Testis (tissue), 3 donors: ENCODE measurements around the gene DCN. TPM values are rescaled to one million over a fixed set of nuclear protein-coding genes. Genes with fewer than 3 reads are reported as not detected.

Experiments
- DNase-seq: peaks from one replicate; pipeline ENCODE4 v3.0.0-alpha.2; 2019
- H3K27ac ChIP-seq, 2 donors: fragments of 200-600 bp; sonication (generic); one replicate each; pipeline ENCODE4 v1.5.1; 2019
- H3K27me3 ChIP-seq: fragments of 200-600 bp; sonication (generic); one replicate; pipeline ENCODE4 v1.5.1; 2019
- H3K36me3 ChIP-seq: fragments of 200-600 bp; sonication (generic); one replicate; pipeline ENCODE4 v1.5.1; 2017; ENCODE audit warnings: low read depth; ENCODE audit errors: missing control alignments
- H3K4me1 ChIP-seq: fragments of 200-600 bp; sonication (generic); one replicate; pipeline ENCODE4 v1.5.1; 2019
- H3K4me3 ChIP-seq, 2 donors: fragments of 200-600 bp; sonication (generic); one replicate each; pipeline ENCODE4 v1.5.1; 2017 to 2019
- H3K9me3 ChIP-seq: fragments of 200-600 bp; sonication (generic); one replicate; pipeline ENCODE4 v1.5.1; 2017
- POLR2A ChIP-seq: fragments of 450-650 bp; IDR thresholded peaks from one replicate; pipeline ENCODE4 v1.6.1; 2017; ENCODE audit warnings: antibody characterized with exemption, mild to moderate bottlenecking, moderate library complexity
- WGBS, 2 donors: methylation state at CpG; one replicate each; pipeline ENCODE4 v1.1.5; 2018; 5-methylcytosine and 5-hydroxymethylcytosine counted together
- intact Hi-C: fragments of 100-400 bp; cut with DNase I; formaldehyde crosslinking; loops from one replicate; pipeline ENCODE4 v1.15.1; 2023; ENCODE audit warnings: low total_unique reads
- polyA plus RNA-seq: library from polyadenylated mRNA; stranded (reverse); fragments of 350-450 nt; fragmentation: Illumina TruSeq; extraction: RNeasy Lipid Tissue Mini Kit (QIAGEN cat#74804); gene quantifications from one replicate; pipeline ENCODE4 v1.2.3, GENCODE V29; 2014; ENCODE audit warnings: low read depth, low replicate concordance; ENCODE audit not compliant: insufficient read depth
- total RNA-seq, 2 donors: library from RNA; depleted of rRNA; stranded (reverse); fragments of >200 nt; gene quantifications; one replicate each; pipeline ENCODE4 v1.2.3, GENCODE V29; 2016
- TF ChIP-seq, protein P1 (sequence below), 3 experiments: fragments of 450-650 bp in 2 of 3; fragments of 200-600 bp in 1 of 3; sonication (generic) in 1 of 3; IDR thresholded peaks; one replicate each; pipeline ENCODE4 v1.5.1; 2016 to 2019; ENCODE audit warnings: antibody characterized with exemption in 3 of 3, mild to moderate bottlenecking in 2 of 3, moderate library complexity in 1 of 3

The DCN gene
- total and polyA plus RNA-seq, 3 donors from 2014 or later, result 144 to 1,453 (median 329) TPM

DNA sequence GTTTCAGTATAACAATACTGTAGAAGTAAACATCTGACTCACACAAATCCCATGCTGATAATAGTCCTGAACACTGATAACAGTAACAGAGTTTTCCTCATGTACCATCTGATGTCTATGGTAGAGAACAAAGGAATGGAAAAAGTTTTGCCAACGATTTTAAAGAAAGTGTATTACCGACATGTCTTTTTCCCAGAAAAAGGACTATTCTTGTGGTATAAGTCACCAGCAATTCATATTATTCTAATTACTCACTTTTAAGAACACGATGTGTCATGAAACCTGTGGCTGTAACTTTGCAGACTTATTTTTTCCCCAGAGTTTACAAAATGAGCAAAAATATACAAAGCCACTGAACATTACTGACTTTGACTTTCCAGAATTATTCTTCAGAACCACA is 40.1 kb upstream of the DCN start:
- TF ChIP-seq, protein P1, sequence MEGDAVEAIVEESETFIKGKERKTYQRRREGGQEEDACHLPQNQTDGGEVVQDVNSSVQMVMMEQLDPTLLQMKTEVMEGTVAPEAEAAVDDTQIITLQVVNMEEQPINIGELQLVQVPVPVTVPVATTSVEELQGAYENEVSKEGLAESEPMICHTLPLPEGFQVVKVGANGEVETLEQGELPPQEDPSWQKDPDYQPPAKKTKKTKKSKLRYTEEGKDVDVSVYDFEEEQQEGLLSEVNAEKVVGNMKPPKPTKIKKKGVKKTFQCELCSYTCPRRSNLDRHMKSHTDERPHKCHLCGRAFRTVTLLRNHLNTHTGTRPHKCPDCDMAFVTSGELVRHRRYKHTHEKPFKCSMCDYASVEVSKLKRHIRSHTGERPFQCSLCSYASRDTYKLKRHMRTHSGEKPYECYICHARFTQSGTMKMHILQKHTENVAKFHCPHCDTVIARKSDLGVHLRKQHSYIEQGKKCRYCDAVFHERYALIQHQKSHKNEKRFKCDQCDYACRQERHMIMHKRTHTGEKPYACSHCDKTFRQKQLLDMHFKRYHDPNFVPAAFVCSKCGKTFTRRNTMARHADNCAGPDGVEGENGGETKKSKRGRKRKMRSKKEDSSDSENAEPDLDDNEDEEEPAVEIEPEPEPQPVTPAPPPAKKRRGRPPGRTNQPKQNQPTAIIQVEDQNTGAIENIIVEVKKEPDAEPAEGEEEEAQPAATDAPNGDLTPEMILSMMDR (IDR thresholded peaks at IDR 0.05), result no peak
- no peak for TF ChIP-seq POLR2A
- DNase-seq, result no peak
- Histone ChIP-seq H3K27me3 (no peaks in the 10 kb centered on the region), H3K9me3 (no peaks in the 10 kb centered on the region), H3K36me3 (no peaks in the 10 kb centered on the region), H3K4me1 (no peaks in the 10 kb centered on the region), H3K4me3 (no peak overlapping the region), H3K27ac (peak overlapping the region in 1 of 2 donors; percentile 33)
- intact Hi-C loops, result no loop called here
- 53 to 56% methylated on average over 3 of the region's 3 CpGs for WGBS, 2 donors

DNA sequence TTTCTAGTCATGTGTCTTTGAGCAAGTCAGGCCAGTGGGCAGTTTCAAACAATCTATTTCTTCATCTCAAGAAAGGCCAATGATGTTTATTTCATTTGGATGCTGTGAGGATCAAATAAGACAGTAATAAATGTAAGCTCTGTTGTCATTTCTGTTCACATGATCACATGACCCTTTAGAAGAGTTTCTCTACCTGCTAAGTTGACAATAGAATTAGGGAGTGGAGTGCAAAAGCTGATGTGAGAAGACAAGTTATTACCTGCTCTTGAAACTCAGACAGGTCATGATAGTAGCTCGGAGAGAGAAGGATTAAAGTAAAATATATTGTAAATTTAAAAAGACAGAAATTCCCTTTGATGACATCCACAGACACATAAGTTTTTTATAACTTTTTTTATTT is 37.3 kb upstream of the DCN start:
- DNase-seq, result no peak
- Histone ChIP-seq H3K27ac (no peak overlapping the region), H3K4me1 (no peaks in the 10 kb centered on the region), H3K4me3 (no peak overlapping the region), H3K27me3 (no peaks in the 10 kb centered on the region), H3K36me3 (no peaks in the 10 kb centered on the region), H3K9me3 (no peaks in the 10 kb centered on the region)
- 88 to 92% methylated on average over 1 of the region's 1 CpG for WGBS, 2 donors
- intact Hi-C loops, result no loop called here
- TF ChIP-seq POLR2A, result no peak
- TF ChIP-seq, protein P1 (IDR thresholded peaks at IDR 0.05), result no peak

DNA sequence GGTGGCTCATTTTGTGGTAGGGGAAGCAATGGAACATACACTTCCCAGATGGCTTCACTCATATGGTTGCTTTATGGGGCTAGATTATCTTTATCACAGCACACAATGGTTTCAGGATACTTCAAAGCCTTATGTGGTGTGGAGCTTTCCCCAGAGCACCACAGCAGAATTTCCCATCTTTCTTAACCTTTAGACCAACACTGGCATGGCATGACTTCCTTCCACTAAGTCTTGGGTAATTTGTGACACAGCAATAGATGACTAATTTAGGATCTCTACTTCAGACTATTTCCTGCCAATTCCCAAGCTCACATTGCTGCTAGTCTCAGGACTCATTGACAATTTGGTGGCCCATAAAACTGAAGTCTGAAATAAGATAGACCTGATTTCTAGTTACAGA is 36.9 kb upstream of the DCN start:
- DNase-seq, result no peak
- Histone ChIP-seq H3K27ac (no peak overlapping the region), H3K9me3 (no peaks in the 10 kb centered on the region), H3K4me1 (no peaks in the 10 kb centered on the region), H3K36me3 (no peaks in the 10 kb centered on the region), H3K4me3 (no peak overlapping the region), H3K27me3 (no peaks in the 10 kb centered on the region)
- TF ChIP-seq, protein P1 (IDR thresholded peaks at IDR 0.05), result no peak
- TF ChIP-seq POLR2A, result no peak
- intact Hi-C loops, result no loop called here

DNA sequence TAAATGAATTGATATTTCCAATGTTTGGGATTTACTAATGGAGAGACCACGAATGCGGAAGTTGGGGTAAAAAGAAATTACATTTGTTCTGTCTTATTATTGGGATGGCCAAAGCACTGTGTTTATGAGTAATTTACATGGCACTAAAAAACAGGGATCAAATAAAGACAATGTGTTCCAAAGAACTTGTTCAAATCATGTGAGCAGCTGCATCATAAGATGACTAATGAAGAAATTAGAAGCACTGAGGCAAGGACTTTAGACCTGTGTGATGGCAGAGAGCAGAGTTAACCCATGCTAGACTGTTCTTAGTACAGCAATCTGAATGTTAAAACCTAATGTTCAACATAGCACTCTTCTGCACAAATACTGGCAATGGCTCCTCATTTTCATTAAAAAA is 34.3 kb upstream of the DCN start:
- no peak for DNase-seq
- no peak overlapping the region for H3K27ac ChIP-seq
- WGBS, 2 donors, result 90 to 96% methylated on average over 2 of the region's 2 CpGs

DNA sequence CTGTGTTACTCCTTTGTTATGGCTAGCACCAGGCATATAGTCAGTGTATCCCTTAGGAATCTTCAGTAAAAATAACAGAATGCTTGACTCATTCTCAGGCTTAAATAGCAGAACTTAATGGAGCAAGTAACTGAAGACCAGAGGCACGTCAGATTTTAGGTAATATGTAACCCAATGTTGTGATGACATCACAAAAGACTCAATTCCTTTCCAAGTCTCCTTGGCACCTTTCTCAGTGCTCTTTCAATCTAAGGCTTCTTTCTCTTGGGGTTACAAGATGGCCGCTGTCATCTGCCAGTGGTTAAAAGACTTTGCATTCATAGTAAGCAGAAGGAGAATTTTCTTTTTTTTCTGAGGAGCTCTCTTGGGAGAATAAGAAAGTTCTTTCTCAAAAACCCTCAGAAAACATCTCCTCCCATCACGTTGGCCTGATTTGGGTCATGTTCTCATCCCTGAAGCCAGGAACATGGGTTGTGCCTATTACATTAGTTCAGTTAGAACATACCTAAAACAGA is 33.4 kb upstream of the DCN start:
- Histone ChIP-seq H3K27me3 (no peaks in the 10 kb centered on the region), H3K4me1 (no peaks in the 10 kb centered on the region), H3K27ac (no peak overlapping the region), H3K36me3 (no peaks in the 10 kb centered on the region), H3K4me3 (no peak overlapping the region), H3K9me3 (no peaks in the 10 kb centered on the region)
- WGBS, 2 donors, result 58 to 60% methylated on average over 3 of the region's 3 CpGs
- intact Hi-C loops, result no loop called here
- no peak for TF ChIP-seq POLR2A
- TF ChIP-seq, protein P1 (IDR thresholded peaks at IDR 0.05), result no peak
- DNase-seq, result no peak

More for the DNA sequence above, 34.3 kb upstream of the DCN start:
- intact Hi-C loops, result no loop called here
- H3K4me3 ChIP-seq, result no peak overlapping the region
- H3K9me3 ChIP-seq, result no peaks in the 10 kb centered on the region
- no peaks in the 10 kb centered on the region for H3K27me3 ChIP-seq
- H3K4me1 ChIP-seq, result no peaks in the 10 kb centered on the region
- TF ChIP-seq, protein P1 (IDR thresholded peaks at IDR 0.05), result no peak
- TF ChIP-seq POLR2A, result no peak
- H3K36me3 ChIP-seq, result no peaks in the 10 kb centered on the region
